Heart left ventricle (tissue), 13 donors: ENCODE results near the gene CIB4.

Source experiments
- POLR2A ChIP-seq, 2 donors: fragments of 450-650 bp; IDR thresholded peaks; one replicate each; pipeline ENCODE4 v1.6.1; 2017; ENCODE audit warnings: antibody characterized with exemption in 2 of 2, mild to moderate bottlenecking in 2 of 2, moderate library complexity in 2 of 2
- TF ChIP-seq, protein P1 (sequence below), 12 donors: fragments of 200-600 bp; sonication (generic) in 4 of 12; IDR thresholded peaks; one replicate each; pipeline versions ENCODE4 v1.5.0 to v1.8.0; 2018 to 2022; ENCODE audit warnings: antibody characterized with exemption in 12 of 12, mild to moderate bottlenecking in 5 of 12
- donor health status: ischemic (EF 13 %, LVEDD 7.1; RV severe dilation, severe dysfunction).
- donor health status: DM: no; HTN: yes; CAD: no.
- donor health status: DM: no; HTN: no; CAD: no.
- donor health status: ischemic (EF 25% LVEDD 6.9; RV normal size, moderate dysfunction).
- donor health status: ischemic (EF 25% LVEDD 5.7; RV mildly dilated, moderate dysfunction).
- donor health status: ischemic (EF 35%, LVEDD 5.7; RV mildly dilated, moderate dysfunction).
- donor health status: nonischemic (EF 11% LVEDD 7.7; RV severe dilation, severe dysfunction).
- donor health status: DM: yes; HTN: yes; CAD: no.
- donor health status: PGD.
- donor health status: ischemic (EF 29% LVEDD 5.4; RV normal size, mild dysfunction).
- donor health status: nonischemic (EF 23%, LVEDD 6.1; RV moderate dilation, normal function).

DNA sequence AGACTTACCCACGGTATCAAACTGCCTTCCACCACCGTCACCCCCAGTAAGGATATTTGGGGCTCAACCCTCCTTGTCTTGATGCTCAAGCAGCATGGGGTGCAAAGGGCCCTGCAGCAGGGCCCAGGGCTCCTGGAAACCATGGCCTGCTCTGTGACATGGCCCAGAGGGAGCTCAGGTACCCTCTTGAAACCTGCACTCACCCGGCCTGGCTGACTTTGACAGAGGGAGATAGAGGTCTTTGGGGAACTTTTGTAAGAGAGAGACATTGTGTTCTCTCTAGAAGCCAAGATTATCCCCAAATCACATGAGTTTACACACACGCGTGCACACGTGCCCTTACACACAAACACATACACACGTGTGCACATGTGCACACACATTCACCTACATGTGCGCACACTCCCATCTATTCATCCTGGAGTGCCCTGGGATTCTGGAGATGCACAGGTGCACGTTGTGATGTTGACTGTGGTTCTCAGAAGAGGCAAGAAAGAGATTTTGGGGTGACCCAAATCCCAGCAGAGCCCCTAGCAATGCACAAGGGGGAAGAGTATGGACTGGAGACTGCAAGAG, 31.7 kb upstream of the CIB4 start:
- TF ChIP-seq, protein P1, sequence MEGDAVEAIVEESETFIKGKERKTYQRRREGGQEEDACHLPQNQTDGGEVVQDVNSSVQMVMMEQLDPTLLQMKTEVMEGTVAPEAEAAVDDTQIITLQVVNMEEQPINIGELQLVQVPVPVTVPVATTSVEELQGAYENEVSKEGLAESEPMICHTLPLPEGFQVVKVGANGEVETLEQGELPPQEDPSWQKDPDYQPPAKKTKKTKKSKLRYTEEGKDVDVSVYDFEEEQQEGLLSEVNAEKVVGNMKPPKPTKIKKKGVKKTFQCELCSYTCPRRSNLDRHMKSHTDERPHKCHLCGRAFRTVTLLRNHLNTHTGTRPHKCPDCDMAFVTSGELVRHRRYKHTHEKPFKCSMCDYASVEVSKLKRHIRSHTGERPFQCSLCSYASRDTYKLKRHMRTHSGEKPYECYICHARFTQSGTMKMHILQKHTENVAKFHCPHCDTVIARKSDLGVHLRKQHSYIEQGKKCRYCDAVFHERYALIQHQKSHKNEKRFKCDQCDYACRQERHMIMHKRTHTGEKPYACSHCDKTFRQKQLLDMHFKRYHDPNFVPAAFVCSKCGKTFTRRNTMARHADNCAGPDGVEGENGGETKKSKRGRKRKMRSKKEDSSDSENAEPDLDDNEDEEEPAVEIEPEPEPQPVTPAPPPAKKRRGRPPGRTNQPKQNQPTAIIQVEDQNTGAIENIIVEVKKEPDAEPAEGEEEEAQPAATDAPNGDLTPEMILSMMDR (IDR thresholded peaks at IDR 0.05) = no peak
- TF ChIP-seq POLR2A (IDR thresholded peaks at IDR 0.05) = no peak
